Stimulated activated CD4-positive, alpha-beta T cell treated with anti-CD3 and anti-CD28 coated beads, Interleukin-4, amount 100 ng/mL, for 4 hours (primary cell): Measurements from ENCODE around the gene FUT2.
"Not testable (repeated sequence)": the region's sequence is repeated elsewhere in the genome, so short reads cannot be mapped to it uniquely, and the experiment has no call there.

ENCODE experiments used
- DNase-seq, 2 experiments: peaks; one replicate each; pipeline ENCODE4 v3.0.0-alpha.2; 2020

FUT2 gene

GRCh38 chr19:48671446-48671995, 24.2 kb upstream of the FUT2 start:
- no peak for DNase-seq

- no peak for DNase-seq
These were observed 22.8 kb upstream of the FUT2 start, which contains the start of gene NTN5 for GRCh38 chr19:48672994-48673393. Gene NTN5, minus strand, starts transcription at chr19:48673017. Its CDS starts 2,031 bp downstream, at chr19:48670986.

GRCh38 chr19:48673436-48674100, 22.2 kb upstream of the FUT2 start:
- DNase-seq, result no peak

- DNase-seq, result no peak
These were observed 21.5 kb upstream of the FUT2 start for GRCh38 chr19:48674216-48674809.

GRCh38 chr19:48674921-48675824, 20.6 kb upstream of the FUT2 start:
- peak; percentile 58 to 67 for DNase-seq

- DNase-seq, result no peak
These were observed 19.3 kb upstream of the FUT2 start for GRCh38 chr19:48676487-48676886.

- DNase-seq, result no peak
These were observed 18.9 kb upstream of the FUT2 start for GRCh38 chr19:48676887-48677286.

- DNase-seq, result no peak
These were observed 17.6 kb upstream of the FUT2 start for GRCh38 chr19:48678201-48678600.

- DNase-seq, result not testable (repeated sequence)
These were observed 15.8 kb upstream of the FUT2 start for GRCh38 chr19:48680006-48680405.

- no peak for DNase-seq
These were observed 15.2 kb upstream of the FUT2 start for GRCh38 chr19:48680436-48681126.

GRCh38 chr19:48681127-48681470, 14.7 kb upstream of the FUT2 start:
- no peak for DNase-seq

- DNase-seq, result peak; percentile 23 to 37
These were observed 12.4 kb upstream of the FUT2 start for GRCh38 chr19:48683349-48683748.

- DNase-seq, result no peak
These were observed 10.2 kb upstream of the FUT2 start for GRCh38 chr19:48685583-48685982.

GRCh38 chr19:48686088-48686487, 9.7 kb upstream of the FUT2 start:
- no peak for DNase-seq

- DNase-seq, result not testable (repeated sequence)
These were observed 9.1 kb upstream of the FUT2 start for GRCh38 chr19:48686637-48687036.

- DNase-seq, result no peak
These were observed 8.0 kb upstream of the FUT2 start for GRCh38 chr19:48687776-48688175.

GRCh38 chr19:48689449-48689848, 6.3 kb upstream of the FUT2 start:
- DNase-seq, result no peak

GRCh38 chr19:48693629-48694028, 2.1 kb upstream of the FUT2 start:
- DNase-seq, result not testable (repeated sequence)

GRCh38 chr19:48696353-48697010, 711 bp downstream of the FUT2 start:
- no peak for DNase-seq

- no peak for DNase-seq
These were observed 2.3 kb downstream of the FUT2 start for GRCh38 chr19:48698046-48698445.

GRCh38 chr19:48702701-48703100, 6.9 kb downstream of the FUT2 start:
- no peak for DNase-seq

- no peak for DNase-seq
These were observed 7.5 kb downstream of the FUT2 start for GRCh38 chr19:48703316-48703715.
